DMS79 (cell line): ENCODE results near the gene CD52.
"Not testable (repeated sequence)": the region's sequence is repeated elsewhere in the genome, so short reads cannot be mapped to it uniquely, and the experiment has no call there.

ENCODE experiments used
- DNase-seq: peaks from one replicate; lab custom pipeline; 2025; lab: John Stamatoyannopoulos, UW

The CD52 gene

DNA sequence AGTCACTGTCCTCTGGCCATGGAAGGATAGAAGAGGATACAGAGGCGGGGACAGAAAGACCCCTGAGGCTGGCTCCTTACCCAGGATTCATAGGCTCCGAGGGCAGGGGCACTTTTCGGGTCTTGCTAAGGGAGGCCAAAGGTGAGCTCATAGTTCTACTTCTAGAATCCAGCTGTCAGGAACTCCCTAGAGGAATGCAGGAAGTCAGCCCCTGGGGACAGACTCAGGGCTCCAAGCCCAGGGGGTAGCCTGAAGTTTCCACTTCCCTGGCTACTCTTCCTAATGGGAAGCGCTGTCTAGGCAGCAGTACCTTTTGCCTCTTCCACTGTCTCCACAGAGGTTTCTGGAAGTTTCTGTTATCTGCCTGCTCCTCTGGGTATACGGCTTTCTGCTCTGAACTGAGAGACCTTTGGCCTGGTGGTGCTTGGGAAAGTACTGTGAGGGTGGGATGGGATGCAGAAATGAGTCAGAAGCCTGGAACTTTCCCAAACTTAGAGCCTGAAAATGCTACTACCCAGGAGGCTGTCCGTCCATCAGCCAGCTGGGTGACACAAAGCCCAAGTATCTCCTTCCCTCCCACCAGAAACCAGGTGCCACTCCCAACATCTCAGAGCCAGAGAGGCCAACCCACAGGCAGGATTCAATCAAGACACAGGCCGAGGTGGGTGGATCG, 14.9 kb upstream of the CD52 start:
- DNase-seq = no peak

DNA sequence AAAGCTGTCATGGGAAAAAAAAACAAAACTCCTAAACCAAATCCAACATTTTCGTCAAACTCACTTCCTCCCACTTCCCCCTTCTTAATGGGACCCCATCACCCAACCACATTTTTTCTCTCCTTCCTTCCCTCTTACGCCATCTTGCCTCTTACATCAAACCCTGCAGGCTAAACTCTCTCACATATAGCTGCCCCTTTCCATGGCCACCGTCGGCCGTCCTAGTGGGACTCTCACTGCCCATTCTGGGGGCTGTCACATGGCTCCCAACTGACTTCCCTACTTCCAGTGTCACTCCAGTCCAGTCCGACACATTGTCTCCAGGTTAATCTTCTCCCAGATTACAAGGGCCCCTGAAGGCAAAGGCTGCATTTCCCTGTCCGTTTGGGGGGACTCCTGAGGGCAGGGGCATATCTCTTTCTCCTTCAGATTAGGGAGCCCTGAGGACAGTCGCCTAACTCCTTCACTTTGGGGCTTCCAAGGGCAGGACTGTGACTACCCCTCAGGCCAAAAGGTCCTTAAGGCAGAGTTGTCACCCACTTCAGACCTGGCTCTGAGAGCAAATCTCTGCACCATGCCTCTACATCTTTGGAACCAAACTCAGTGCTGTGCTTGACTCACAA, 12.0 kb upstream of the CD52 start:
- DNase-seq = no peak

DNA sequence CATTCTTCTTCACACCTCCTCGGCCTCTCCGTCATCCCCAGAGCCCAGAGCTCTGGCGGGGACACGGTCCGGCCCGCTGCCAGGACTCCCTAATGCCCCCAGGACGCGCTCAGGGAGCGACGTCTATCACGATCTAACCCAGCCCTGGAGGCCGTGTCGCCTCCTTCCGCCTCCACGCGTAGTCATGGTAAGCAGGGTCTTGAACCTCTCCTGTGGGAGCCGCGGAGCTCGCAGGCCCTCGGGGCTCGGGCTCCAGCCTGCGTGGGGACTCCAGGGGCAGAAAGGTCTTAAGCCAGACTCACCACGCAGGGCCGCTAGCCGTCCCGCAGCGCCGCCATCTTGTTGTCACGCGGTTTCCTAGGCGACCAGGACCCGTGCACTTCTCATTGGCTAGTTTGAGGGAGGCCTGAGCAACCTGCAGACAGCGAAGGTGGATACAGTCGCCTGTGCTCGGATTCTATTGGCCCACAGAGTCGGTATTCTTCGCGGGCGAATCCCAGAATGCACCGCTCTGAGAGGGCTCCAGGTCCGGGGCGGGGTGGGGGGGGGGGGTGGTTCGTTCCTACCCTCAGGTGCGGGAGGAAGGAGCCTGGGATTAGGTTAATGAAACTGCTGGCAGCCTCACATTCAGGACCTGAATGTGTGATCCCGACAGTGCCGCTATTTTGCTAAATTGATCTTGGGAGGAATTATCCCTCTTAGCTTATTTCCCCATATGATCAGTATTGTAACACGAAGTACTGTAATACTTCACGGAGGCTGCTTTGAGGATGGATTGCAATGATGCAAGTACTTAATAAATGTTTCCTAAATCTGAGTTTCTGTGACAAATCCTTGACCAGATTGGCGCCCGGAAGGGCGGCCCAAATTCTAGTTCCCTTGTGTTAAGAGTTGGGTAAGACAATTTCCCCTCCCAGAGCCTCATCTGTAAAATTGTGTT, 11.2 kb upstream of the CD52 start, which contains the start of gene UBXN11:
Gene UBXN11, minus strand, starts transcription at position 347 of the 940 bp plus-strand sequence. CDS start 3,753 bp downstream, outside the sequence.
- peak; percentile 98 for DNase-seq

DNA sequence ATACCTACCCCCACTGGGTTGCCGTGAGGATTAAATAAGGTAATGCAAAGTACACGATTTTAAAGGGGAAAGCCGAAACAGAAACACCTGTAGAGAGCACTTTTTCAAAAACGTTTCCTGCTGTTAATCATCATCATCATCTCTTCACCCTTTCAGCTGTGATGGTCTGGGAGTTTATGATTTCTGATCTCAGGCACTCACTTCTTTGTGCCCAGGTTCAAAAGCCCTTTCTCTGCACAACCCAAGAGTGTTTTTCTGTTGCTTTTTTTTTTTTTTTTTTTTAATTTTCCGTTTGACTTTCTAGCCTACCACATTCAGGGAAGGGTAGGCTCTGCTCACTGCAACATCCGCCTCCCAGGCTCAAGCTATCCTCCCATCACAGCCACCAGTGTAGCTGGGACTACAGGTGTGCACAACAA, 10.4 kb upstream of the CD52 start:
- no peak for DNase-seq

DNA sequence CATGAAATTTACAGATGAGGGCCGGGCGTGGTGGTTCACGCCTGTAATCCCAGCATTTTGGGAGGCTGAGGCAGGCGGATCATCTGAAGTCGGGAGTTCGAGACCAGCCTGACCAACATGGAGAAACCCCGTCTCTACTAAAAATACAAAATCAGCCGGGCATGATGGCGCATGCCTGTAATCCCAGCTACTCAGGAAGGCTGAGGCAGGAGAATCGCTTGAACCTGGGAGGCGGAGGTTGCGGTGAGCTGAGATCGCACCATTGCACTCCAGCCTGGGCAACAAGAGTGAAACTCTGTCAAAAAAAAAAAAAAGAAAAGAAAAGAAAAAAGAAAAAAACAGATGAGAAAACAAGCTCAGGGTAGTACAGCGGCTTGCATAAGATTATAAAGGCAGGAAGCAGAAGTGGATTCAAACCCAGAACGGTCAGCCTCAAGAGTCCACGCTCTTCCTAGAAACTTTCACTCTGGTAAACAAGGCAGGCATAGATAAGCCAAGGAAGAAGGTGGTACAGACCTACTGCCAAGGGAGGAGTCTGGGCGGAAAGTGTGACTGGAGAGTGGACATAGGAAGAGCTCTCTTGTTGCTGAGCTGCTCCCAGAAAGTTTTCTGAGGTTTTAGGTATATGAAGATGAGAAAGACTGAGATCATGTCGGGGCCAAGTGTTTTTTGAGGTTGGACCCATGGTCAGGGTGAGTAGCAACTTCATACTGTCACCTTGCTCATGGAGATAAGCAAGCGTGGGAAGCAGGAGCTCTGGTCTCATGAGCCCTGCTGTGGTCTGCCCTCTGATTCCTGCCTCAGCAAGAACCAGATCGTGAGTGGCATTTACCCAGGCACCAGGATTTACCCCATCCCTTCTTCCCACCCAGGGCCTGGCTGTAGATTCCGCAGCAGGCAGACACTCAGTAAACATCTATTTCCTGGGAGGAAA, 9.5 kb upstream of the CD52 start:
- DNase-seq = not testable (repeated sequence)

DNA sequence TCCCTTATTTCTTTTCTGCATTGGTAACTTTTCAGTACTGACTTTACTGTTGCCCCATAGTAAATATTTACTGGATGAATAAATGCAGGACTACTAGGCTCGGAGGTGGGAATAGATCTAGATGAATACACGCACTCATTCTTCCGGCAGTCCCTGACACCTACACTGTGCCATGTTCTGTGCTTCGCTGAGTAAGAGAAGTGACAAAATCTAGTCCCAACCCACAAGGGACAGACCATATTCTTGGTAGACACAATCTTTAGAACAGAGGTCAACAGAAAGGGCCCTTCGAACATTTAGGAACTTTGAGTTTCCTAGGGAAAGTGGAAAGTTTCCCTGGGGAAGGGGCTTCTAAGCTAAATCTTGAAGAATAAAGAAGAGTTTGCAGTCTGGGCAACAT, 3.3 kb upstream of the CD52 start:
- no peak for DNase-seq

- DNase-seq = no peak
Observed at GRCh38 chr1:26315874-26316850, 1.6 kb upstream of the CD52 start.

DNA sequence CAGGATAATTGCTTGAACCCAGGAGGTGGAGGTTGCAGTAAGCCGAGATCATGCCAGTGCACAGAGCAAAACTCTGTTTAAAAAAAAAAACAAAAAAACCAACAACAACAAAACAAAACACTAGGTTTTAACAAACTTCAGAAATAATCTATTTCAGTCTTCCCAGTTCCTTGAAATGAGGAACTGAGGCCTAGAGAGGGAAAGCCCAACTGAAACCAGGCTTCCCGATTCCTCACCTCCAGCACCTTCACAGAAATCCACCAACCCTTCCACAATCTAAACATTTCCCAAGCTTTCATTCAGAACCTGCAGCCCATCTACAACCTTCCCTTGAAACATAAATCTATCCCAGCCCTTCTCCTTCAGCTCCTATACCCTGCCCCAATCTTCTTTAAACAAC, 612 bp upstream of the CD52 start:
- DNase-seq = no peak

GRCh38 chr1:26318338-26319064, 743 bp downstream of the CD52 start:
- no peak for DNase-seq

- no peak for DNase-seq
Observed at GRCh38 chr1:26320896-26321295, 3.1 kb downstream of the CD52 start.

GRCh38 chr1:26321315-26322041, 3.7 kb downstream of the CD52 start:
- peak; percentile 44 for DNase-seq

GRCh38 chr1:26322042-26322331, 4.2 kb downstream of the CD52 start:
- no peak for DNase-seq

GRCh38 chr1:26323382-26323781, 5.6 kb downstream of the CD52 start:
- no peak for DNase-seq

DNA sequence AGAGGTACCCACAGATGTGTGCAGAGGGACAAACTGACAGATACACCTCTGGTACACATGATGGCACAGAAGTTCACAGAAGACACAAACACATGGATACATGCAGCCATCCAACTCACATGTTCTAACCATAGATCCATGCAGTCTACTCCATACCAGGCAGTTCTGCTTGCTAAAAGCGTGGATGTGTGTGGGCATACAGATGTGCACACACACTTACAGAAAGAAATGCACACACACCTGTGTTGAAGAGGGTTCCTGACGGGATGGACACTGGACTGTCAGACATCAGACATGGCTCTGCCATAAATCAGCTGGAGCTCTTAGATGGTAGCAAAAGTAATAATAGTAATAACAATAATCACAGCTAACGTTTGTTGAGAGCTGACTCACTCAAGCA, 6.8 kb downstream of the CD52 start:
- no peak for DNase-seq

GRCh38 chr1:26327956-26328362, 10.2 kb downstream of the CD52 start:
- DNase-seq = peak; percentile 85

DNA sequence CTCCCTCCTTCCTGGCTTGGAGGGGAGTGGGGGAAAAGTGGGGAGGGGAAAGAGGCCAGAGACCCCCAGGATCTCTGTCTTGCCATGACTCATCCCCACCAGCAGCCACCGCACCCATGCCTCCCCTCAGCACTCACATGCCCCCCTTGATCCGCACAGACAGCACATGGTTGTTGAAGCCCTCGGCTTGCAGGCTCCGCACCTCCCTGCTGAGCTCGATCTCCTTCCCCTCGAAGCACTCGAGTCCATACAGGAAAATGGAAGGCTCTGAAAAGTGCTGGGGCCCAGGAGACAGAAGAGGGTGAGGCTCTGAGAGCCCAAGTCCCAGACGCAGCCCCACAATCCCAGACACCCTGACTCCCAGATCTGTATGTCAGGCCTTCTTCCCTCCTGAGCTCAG, 10.8 kb downstream of the CD52 start:
- DNase-seq = no peak

GRCh38 chr1:26329380-26329779, 11.6 kb downstream of the CD52 start:
- DNase-seq = not testable (repeated sequence)

- no peak for DNase-seq
Observed at GRCh38 chr1:26330276-26330675, 12.5 kb downstream of the CD52 start.

DNA sequence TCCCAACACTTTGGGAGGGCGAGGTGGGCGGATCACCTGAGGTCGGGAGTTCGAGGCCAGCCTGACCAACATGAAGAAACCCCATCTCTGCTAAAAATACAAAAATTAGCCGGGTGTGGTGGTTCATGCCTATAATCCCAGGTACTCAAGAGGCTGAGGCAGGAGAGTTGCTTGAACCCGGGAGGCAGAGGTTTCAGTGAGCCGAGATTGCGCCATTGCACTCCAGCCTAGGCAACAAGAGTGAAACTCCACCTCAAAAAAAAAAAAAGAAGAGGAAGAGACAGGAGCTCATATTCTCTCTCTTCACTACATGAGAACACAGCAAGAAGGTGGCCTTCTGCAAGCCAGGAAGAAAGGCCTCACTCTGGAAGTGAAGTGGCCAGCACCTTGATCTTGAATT, 15.6 kb downstream of the CD52 start:
- DNase-seq = not testable (repeated sequence)
